ENCODE results near the gene NPAS2.

DNA sequence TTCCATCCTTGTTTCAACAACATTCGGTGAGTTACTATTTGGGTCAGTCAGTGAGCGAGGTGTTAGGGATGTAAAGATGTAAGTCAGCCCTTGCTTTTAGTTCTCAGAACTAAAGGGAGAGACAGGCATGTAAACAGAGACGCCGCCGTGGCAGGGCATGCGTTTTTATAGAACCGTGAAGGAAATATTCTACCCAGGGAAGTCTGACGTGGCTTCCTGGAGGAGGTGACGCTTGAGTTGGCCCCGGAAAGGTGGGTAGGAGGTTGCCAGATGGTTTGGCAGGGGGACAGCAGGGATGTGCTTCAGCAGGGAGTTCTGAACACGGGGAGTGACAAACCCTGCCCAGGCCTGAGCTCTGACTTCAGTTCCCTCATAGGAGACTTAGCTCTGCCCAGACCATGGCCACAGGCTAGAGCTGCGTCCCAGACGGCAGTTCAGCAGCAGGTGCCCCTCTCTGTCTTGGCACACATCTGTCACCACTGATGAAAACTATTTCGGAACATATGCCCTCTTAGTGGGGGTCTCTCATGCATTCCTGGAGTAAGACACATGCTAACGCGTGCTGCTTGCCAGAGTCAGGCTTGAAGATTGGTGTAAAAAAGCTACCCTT, 158.7 kb downstream of the NPAS2 start:
- no peak for TF ChIP-seq POLR2A (IDR thresholded peaks at IDR 0.05)
- TF ChIP-seq, protein P1, sequence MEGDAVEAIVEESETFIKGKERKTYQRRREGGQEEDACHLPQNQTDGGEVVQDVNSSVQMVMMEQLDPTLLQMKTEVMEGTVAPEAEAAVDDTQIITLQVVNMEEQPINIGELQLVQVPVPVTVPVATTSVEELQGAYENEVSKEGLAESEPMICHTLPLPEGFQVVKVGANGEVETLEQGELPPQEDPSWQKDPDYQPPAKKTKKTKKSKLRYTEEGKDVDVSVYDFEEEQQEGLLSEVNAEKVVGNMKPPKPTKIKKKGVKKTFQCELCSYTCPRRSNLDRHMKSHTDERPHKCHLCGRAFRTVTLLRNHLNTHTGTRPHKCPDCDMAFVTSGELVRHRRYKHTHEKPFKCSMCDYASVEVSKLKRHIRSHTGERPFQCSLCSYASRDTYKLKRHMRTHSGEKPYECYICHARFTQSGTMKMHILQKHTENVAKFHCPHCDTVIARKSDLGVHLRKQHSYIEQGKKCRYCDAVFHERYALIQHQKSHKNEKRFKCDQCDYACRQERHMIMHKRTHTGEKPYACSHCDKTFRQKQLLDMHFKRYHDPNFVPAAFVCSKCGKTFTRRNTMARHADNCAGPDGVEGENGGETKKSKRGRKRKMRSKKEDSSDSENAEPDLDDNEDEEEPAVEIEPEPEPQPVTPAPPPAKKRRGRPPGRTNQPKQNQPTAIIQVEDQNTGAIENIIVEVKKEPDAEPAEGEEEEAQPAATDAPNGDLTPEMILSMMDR (IDR thresholded peaks at IDR 0.05) = no peak

All from transverse colon (tissue), 3 donors.